Cardiac fibroblast (primary cell): ENCODE results near the gene NFE2L3.

Experiments
- DNase-seq, 2 donors: peaks; one replicate each; pipeline versions ENCODE4 v3.0.0 to v3.0.0-alpha.2; 2010; ENCODE audit warnings: low read depth in 2 of 2
- H3K4me3 ChIP-seq, 2 donors: replicated peaks in 1 of 2; 1 replicate in 1 of 2; 2 replicates in 1 of 2; pipeline ENCODE4 v1.5.1; 2011; ENCODE audit warnings: low read depth in 2 of 2, low read length in 2 of 2, mild to moderate bottlenecking in 2 of 2, moderate library complexity in 1 of 2
- TF ChIP-seq, protein P1 (sequence below): IDR thresholded peaks from one replicate; pipeline ENCODE4 v1.5.1; 2011; ENCODE audit warnings: low read depth, mild to moderate bottlenecking, low read length, inconsistent platforms

Gene NFE2L3

GRCh38 chr7:26135551-26135950, 16.4 kb upstream of the NFE2L3 start:
- H3K4me3 ChIP-seq = no peak overlapping the region
- TF ChIP-seq, protein P1, sequence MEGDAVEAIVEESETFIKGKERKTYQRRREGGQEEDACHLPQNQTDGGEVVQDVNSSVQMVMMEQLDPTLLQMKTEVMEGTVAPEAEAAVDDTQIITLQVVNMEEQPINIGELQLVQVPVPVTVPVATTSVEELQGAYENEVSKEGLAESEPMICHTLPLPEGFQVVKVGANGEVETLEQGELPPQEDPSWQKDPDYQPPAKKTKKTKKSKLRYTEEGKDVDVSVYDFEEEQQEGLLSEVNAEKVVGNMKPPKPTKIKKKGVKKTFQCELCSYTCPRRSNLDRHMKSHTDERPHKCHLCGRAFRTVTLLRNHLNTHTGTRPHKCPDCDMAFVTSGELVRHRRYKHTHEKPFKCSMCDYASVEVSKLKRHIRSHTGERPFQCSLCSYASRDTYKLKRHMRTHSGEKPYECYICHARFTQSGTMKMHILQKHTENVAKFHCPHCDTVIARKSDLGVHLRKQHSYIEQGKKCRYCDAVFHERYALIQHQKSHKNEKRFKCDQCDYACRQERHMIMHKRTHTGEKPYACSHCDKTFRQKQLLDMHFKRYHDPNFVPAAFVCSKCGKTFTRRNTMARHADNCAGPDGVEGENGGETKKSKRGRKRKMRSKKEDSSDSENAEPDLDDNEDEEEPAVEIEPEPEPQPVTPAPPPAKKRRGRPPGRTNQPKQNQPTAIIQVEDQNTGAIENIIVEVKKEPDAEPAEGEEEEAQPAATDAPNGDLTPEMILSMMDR = no peak
- no peak for DNase-seq

DNA sequence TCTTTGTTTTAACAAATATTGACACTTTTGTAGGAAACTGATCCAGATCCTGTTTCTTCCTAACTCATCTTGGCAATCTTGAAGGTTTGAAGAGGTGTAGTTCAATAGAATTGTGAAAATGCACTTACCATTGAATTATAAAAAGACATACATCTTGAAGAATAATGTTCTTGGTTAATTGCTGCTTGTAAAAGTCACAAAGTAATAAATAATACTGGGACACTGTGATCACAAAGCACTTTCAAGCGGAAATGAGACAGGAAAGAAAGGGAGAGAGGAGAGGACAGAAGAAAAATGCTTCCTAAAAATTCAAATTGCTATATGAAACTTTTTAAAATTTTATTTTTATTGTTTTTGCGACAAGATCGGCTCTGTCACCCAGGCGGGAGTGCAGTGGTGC, 15.2 kb upstream of the NFE2L3 start:
- H3K4me3 ChIP-seq = no peak overlapping the region
- DNase-seq = no peak
- TF ChIP-seq, protein P1 = no peak

DNA sequence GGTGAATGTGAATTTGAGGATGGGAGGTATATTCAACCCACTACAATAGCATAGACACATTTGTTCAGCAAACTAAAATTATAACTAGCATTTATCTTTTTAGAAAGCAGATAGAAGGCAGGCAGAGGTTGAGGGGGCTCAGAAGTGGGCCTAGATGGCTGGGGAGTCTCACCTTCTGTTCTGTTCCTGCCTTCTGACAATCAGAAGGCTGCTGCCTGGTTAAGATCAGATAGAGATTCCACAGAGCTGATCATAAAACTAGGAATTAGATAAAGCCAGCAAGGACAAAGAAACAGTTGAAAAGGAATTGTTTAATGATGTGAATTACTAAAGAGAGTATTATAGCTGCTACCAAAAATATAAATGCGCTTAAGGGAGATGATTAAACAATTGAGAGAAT, 11.6 kb upstream of the NFE2L3 start:
- DNase-seq = no peak
- H3K4me3 ChIP-seq = no peak overlapping the region
- TF ChIP-seq, protein P1 = no peak

- H3K4me3 ChIP-seq = no peak overlapping the region
- TF ChIP-seq, protein P1 = no peak
- no peak for DNase-seq
Observed at GRCh38 chr7:26141077-26141476, 10.9 kb upstream of the NFE2L3 start.

DNA sequence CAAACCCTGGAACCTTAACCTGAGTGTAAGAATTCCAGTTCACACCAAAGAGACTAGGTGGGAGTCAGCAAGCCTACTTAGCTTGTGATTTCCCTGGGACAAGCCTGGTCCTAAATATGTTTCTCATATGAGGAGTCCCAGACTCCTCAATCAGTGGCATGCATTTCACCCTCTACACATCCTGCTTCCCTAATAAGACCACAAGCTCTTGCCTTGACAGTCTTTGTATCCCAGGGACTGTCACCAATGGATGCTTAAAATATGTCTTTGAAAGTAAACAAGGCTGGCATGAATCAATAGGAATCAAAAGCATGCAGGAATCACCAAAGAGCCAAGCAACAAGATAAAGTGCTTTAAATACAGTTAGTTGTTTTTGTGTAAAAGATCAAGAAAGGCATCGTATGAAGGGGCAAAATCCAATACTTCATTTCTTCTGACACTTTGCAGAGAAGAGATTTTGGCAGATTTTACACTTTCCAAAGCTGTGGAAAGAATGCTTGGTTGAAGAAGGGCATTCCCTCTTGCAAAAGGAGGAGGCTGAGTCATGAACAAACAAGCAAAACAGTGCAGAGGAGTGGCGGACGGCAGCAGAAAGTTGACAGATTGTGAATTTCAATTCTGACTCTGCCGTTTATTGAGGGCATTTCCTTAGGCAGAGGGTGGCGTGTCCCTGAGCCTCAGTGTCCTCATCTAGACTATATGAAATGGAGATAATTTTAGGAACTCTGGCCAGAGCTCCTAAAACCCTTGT, 8.5 kb upstream of the NFE2L3 start:
- DNase-seq = peak; percentile 57 to 63
- TF ChIP-seq, protein P1 = no peak
- no peak overlapping the region for H3K4me3 ChIP-seq

- no peak for DNase-seq
- no peak overlapping the region for H3K4me3 ChIP-seq
- TF ChIP-seq, protein P1 = no peak
Observed at GRCh38 chr7:26144184-26145080, 7.6 kb upstream of the NFE2L3 start.
